ENCODE results near the gene TROAP.

The TROAP gene

GRCh38 chr12:49358483-49359141 lies 35.6 kb downstream of the TROAP start (continued):
- TF ChIP-seq CTCF (tag by site-specific recombination; IDR thresholded peaks at IDR 0.05) (peak; percentile 78), ZNF112 (tag by site-specific recombination; IDR thresholded peaks at IDR 0.05) (no peak), ZNF529 (tag by site-specific recombination; IDR thresholded peaks at IDR 0.05; ENCODE audit: insufficient replicate concordance) (no peak), MEIS1 (CRISPR knock-in tag; IDR thresholded peaks at IDR 0.05; ENCODE audit: borderline replicate concordance) (no peak), ZEB2 (tag by site-specific recombination; IDR thresholded peaks at IDR 0.05) (no peak), ZNF37A (tag by site-specific recombination; IDR thresholded peaks at IDR 0.05) (no peak), ZBTB48 (tag by site-specific recombination; IDR thresholded peaks at IDR 0.05) (no peak), ZNF510 (tag by site-specific recombination; IDR thresholded peaks at IDR 0.05; ENCODE audit: insufficient replicate concordance) (no peak), ZNF768 (tag by site-specific recombination; IDR thresholded peaks at IDR 0.05) (no peak), ZNF19 (tag by site-specific recombination; IDR thresholded peaks at IDR 0.05; ENCODE audit: low read depth) (no peak), PATZ1 (tag by site-specific recombination; IDR thresholded peaks at IDR 0.05) (peak; percentile 44; the same call in 1 of the 2 replicates)
- TF ChIP-seq, protein P1, sequence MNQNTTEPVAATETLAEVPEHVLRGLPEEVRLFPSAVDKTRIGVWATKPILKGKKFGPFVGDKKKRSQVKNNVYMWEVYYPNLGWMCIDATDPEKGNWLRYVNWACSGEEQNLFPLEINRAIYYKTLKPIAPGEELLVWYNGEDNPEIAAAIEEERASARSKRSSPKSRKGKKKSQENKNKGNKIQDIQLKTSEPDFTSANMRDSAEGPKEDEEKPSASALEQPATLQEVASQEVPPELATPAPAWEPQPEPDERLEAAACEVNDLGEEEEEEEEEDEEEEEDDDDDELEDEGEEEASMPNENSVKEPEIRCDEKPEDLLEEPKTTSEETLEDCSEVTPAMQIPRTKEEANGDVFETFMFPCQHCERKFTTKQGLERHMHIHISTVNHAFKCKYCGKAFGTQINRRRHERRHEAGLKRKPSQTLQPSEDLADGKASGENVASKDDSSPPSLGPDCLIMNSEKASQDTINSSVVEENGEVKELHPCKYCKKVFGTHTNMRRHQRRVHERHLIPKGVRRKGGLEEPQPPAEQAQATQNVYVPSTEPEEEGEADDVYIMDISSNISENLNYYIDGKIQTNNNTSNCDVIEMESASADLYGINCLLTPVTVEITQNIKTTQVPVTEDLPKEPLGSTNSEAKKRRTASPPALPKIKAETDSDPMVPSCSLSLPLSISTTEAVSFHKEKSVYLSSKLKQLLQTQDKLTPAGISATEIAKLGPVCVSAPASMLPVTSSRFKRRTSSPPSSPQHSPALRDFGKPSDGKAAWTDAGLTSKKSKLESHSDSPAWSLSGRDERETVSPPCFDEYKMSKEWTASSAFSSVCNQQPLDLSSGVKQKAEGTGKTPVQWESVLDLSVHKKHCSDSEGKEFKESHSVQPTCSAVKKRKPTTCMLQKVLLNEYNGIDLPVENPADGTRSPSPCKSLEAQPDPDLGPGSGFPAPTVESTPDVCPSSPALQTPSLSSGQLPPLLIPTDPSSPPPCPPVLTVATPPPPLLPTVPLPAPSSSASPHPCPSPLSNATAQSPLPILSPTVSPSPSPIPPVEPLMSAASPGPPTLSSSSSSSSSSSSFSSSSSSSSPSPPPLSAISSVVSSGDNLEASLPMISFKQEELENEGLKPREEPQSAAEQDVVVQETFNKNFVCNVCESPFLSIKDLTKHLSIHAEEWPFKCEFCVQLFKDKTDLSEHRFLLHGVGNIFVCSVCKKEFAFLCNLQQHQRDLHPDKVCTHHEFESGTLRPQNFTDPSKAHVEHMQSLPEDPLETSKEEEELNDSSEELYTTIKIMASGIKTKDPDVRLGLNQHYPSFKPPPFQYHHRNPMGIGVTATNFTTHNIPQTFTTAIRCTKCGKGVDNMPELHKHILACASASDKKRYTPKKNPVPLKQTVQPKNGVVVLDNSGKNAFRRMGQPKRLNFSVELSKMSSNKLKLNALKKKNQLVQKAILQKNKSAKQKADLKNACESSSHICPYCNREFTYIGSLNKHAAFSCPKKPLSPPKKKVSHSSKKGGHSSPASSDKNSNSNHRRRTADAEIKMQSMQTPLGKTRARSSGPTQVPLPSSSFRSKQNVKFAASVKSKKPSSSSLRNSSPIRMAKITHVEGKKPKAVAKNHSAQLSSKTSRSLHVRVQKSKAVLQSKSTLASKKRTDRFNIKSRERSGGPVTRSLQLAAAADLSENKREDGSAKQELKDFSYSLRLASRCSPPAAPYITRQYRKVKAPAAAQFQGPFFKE (tag by site-specific recombination; IDR thresholded peaks at IDR 0.05; ENCODE audit: borderline replicate concordance) = no peak
- TF ChIP-seq, protein P2, sequence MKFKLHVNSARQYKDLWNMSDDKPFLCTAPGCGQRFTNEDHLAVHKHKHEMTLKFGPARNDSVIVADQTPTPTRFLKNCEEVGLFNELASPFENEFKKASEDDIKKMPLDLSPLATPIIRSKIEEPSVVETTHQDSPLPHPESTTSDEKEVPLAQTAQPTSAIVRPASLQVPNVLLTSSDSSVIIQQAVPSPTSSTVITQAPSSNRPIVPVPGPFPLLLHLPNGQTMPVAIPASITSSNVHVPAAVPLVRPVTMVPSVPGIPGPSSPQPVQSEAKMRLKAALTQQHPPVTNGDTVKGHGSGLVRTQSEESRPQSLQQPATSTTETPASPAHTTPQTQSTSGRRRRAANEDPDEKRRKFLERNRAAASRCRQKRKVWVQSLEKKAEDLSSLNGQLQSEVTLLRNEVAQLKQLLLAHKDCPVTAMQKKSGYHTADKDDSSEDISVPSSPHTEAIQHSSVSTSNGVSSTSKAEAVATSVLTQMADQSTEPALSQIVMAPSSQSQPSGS (tag by site-specific recombination; IDR thresholded peaks at IDR 0.05; ENCODE audit: low read depth) = no peak
- TF ChIP-seq, protein P3, sequence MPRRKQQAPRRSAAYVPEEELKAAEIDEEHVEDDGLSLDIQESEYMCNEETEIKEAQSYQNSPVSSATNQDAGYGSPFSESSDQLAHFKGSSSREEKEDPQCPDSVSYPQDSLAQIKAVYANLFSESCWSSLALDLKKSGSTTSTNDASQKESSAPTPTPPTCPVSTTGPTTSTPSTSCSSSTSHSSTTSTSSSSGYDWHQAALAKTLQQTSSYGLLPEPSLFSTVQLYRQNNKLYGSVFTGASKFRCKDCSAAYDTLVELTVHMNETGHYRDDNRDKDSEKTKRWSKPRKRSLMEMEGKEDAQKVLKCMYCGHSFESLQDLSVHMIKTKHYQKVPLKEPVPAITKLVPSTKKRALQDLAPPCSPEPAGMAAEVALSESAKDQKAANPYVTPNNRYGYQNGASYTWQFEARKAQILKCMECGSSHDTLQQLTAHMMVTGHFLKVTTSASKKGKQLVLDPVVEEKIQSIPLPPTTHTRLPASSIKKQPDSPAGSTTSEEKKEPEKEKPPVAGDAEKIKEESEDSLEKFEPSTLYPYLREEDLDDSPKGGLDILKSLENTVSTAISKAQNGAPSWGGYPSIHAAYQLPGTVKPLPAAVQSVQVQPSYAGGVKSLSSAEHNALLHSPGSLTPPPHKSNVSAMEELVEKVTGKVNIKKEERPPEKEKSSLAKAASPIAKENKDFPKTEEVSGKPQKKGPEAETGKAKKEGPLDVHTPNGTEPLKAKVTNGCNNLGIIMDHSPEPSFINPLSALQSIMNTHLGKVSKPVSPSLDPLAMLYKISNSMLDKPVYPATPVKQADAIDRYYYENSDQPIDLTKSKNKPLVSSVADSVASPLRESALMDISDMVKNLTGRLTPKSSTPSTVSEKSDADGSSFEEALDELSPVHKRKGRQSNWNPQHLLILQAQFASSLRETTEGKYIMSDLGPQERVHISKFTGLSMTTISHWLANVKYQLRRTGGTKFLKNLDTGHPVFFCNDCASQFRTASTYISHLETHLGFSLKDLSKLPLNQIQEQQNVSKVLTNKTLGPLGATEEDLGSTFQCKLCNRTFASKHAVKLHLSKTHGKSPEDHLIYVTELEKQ (tag by site-specific recombination; IDR thresholded peaks at IDR 0.05; ENCODE audit: borderline replicate concordance) = no peak
- TF ChIP-seq, protein P4, sequence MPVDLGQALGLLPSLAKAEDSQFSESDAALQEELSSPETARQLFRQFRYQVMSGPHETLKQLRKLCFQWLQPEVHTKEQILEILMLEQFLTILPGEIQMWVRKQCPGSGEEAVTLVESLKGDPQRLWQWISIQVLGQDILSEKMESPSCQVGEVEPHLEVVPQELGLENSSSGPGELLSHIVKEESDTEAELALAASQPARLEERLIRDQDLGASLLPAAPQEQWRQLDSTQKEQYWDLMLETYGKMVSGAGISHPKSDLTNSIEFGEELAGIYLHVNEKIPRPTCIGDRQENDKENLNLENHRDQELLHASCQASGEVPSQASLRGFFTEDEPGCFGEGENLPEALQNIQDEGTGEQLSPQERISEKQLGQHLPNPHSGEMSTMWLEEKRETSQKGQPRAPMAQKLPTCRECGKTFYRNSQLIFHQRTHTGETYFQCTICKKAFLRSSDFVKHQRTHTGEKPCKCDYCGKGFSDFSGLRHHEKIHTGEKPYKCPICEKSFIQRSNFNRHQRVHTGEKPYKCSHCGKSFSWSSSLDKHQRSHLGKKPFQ (tag by site-specific recombination; IDR thresholded peaks at IDR 0.05) = no peak
- TF ChIP-seq, protein P5, sequence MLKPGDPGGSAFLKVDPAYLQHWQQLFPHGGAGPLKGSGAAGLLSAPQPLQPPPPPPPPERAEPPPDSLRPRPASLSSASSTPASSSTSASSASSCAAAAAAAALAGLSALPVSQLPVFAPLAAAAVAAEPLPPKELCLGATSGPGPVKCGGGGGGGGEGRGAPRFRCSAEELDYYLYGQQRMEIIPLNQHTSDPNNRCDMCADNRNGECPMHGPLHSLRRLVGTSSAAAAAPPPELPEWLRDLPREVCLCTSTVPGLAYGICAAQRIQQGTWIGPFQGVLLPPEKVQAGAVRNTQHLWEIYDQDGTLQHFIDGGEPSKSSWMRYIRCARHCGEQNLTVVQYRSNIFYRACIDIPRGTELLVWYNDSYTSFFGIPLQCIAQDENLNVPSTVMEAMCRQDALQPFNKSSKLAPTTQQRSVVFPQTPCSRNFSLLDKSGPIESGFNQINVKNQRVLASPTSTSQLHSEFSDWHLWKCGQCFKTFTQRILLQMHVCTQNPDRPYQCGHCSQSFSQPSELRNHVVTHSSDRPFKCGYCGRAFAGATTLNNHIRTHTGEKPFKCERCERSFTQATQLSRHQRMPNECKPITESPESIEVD (tag by site-specific recombination; IDR thresholded peaks at IDR 0.05) = no peak
- TF ChIP-seq, protein P6, sequence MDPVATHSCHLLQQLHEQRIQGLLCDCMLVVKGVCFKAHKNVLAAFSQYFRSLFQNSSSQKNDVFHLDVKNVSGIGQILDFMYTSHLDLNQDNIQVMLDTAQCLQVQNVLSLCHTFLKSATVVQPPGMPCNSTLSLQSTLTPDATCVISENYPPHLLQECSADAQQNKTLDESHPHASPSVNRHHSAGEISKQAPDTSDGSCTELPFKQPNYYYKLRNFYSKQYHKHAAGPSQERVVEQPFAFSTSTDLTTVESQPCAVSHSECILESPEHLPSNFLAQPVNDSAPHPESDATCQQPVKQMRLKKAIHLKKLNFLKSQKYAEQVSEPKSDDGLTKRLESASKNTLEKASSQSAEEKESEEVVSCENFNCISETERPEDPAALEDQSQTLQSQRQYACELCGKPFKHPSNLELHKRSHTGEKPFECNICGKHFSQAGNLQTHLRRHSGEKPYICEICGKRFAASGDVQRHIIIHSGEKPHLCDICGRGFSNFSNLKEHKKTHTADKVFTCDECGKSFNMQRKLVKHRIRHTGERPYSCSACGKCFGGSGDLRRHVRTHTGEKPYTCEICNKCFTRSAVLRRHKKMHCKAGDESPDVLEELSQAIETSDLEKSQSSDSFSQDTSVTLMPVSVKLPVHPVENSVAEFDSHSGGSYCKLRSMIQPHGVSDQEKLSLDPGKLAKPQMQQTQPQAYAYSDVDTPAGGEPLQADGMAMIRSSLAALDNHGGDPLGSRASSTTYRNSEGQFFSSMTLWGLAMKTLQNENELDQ (tag by site-specific recombination; IDR thresholded peaks at IDR 0.05; ENCODE audit: low read depth) = no peak

Data from HEK293 (cell line).